Spleen (tissue), 7 donors: Measurements from ENCODE around the gene GLIS1.

Experiments used
- POLR2A ChIP-seq, 3 donors: fragments of 450-650 bp; IDR thresholded peaks; one replicate each; pipeline ENCODE4 v1.5.1; 2017; ENCODE audit warnings: antibody characterized with exemption in 3 of 3, mild to moderate bottlenecking in 1 of 3
- POLR2AphosphoS5 ChIP-seq, 3 donors: sonication (generic); formaldehyde crosslinking; IDR thresholded peaks; one replicate each; pipeline ENCODE4 v1.5.1; 2017; ENCODE audit warnings: antibody characterized with exemption in 3 of 3
- TF ChIP-seq, protein P1 (sequence below), 11 experiments: fragments of 200-600 bp in 7 of 11; fragments of 450-650 bp in 4 of 11; sonication (generic) in 4 of 11; IDR thresholded peaks in 8 of 11; conservative IDR thresholded peaks in 3 of 11; 1 replicate in 7 of 11; 2 replicates in 4 of 11; pipeline versions ENCODE4 v1.4.0 to v1.8.0; 2016 to 2021; ENCODE audit warnings: antibody characterized with exemption in 11 of 11, inconsistent platforms in 4 of 11, mild to moderate bottlenecking in 1 of 11
- donor health status: DM: no; HTN: no; CAD: no; lungs with moderate emphysema.
- donor health status: DM: no; HTN: no; CAD: no.
- donor health status: DM: no; HTN: no; CAD: no.

DNA sequence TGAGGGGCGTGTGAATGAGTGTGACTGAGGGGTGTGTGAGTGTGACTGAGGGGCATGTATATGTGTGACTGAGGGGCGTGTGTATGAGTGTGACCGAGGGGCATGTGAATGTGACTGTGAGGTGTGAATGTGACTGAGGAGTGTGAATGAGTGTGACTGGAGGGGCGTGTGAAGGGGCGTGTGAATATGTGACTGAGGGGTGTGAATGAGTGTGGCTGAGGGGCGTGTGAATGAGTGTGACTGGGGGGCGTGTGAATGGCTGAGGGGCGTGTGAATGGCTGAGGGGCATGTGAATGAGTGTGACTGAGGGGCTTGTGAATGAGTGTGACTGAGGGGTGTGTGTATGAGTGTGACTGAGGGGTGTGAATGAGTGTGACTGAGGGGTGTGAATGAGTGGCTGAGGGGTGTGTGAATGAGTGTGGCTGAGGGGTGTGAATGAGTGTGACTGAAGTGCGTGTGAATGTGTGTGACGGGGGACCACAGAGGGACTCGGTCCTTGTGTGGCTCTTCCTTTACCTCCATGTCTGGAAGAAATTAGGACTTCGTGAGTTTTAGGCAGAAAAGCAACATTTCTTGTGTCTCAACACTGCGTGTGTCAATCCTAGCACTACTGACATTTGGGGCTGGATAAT lies 105.8 kb downstream of the GLIS1 start:
- TF ChIP-seq, protein P1, sequence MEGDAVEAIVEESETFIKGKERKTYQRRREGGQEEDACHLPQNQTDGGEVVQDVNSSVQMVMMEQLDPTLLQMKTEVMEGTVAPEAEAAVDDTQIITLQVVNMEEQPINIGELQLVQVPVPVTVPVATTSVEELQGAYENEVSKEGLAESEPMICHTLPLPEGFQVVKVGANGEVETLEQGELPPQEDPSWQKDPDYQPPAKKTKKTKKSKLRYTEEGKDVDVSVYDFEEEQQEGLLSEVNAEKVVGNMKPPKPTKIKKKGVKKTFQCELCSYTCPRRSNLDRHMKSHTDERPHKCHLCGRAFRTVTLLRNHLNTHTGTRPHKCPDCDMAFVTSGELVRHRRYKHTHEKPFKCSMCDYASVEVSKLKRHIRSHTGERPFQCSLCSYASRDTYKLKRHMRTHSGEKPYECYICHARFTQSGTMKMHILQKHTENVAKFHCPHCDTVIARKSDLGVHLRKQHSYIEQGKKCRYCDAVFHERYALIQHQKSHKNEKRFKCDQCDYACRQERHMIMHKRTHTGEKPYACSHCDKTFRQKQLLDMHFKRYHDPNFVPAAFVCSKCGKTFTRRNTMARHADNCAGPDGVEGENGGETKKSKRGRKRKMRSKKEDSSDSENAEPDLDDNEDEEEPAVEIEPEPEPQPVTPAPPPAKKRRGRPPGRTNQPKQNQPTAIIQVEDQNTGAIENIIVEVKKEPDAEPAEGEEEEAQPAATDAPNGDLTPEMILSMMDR (IDR thresholded peaks at IDR 0.05 in 8 of 11, conservative IDR thresholded peaks at IDR 0.05 in 3 of 11): no peak
- TF ChIP-seq POLR2AphosphoS5 (IDR thresholded peaks at IDR 0.05): no peak
- no peak for TF ChIP-seq POLR2A (IDR thresholded peaks at IDR 0.05)
